Lung (tissue), 12 donors: Measurements from ENCODE around the gene AGR2. TPM values are rescaled to one million over a fixed set of nuclear protein-coding genes. Genes with fewer than 3 reads are reported as not detected.

ENCODE experiments used
- ATAC-seq: fragments of 200-7000 bp; cut with Tn5 transposase; one replicate; pipeline ENCODE4 v1.9.1; 2020; ENCODE audit warnings: moderate number of reproducible peaks; ENCODE audit not compliant: insufficient read depth, low FRiP score
- DNase-seq, 3 donors: peaks; one replicate each; pipeline ENCODE4 v3.0.0-alpha.2; 2013 to 2017
- H3K27ac ChIP-seq, 2 donors: one replicate each; pipeline ENCODE4 v1.5.1; 2013; ENCODE audit warnings: mild to moderate bottlenecking in 2 of 2, moderate library complexity in 2 of 2, control low read depth in 1 of 2, inconsistent platforms in 1 of 2, low read depth in 1 of 2, low read length in 1 of 2
- H3K27me3 ChIP-seq, 3 donors: one replicate each; pipeline ENCODE4 v1.5.1; 2013; ENCODE audit warnings: low read length in 2 of 3; ENCODE audit not compliant: control insufficient read depth in 3 of 3, insufficient read depth in 3 of 3
- H3K36me3 ChIP-seq, 4 donors: one replicate each; pipeline ENCODE4 v1.5.1; 2013; ENCODE audit warnings: low read length in 4 of 4, mild to moderate bottlenecking in 1 of 4, moderate library complexity in 1 of 4; ENCODE audit not compliant: control insufficient read depth in 4 of 4, insufficient read depth in 4 of 4
- H3K4me1 ChIP-seq, 5 donors: one replicate each; pipeline ENCODE4 v1.5.1; 2013; ENCODE audit warnings: low read length in 5 of 5, mild to moderate bottlenecking in 2 of 5, moderate library complexity in 1 of 5; ENCODE audit not compliant: control insufficient read depth in 5 of 5, insufficient read depth in 5 of 5
- H3K4me3 ChIP-seq: one replicate; pipeline ENCODE4 v1.5.1; 2013; ENCODE audit warnings: mild to moderate bottlenecking, control low read depth, moderate library complexity
- H3K9ac ChIP-seq, 2 donors: one replicate each; pipeline ENCODE4 v1.5.1; 2013; ENCODE audit warnings: low read length in 2 of 2, control low read depth in 1 of 2; ENCODE audit not compliant: insufficient read depth in 1 of 2
- H3K9me3 ChIP-seq, 4 donors: one replicate each; pipeline ENCODE4 v1.5.1; 2013; ENCODE audit warnings: low read length in 3 of 4, mild to moderate bottlenecking in 1 of 4, moderate library complexity in 1 of 4; ENCODE audit not compliant: control insufficient read depth in 4 of 4, insufficient read depth in 3 of 4
- CTCF ChIP-seq: IDR thresholded peaks from 2 replicates; pipeline ENCODE4 v1.5.1; 2012; ENCODE audit warnings: mild to moderate bottlenecking; ENCODE audit errors: control extremely low read depth, extremely low read depth
- WGBS, 2 donors: extraction: QIAGEN DNeasy Blood & Tissue Kit; methylation state at CpG; one replicate each; pipeline ENCODE4 v1.1.7; 2013; 5-methylcytosine and 5-hydroxymethylcytosine counted together
- polyA plus RNA-seq, 2 donors: library from polyadenylated mRNA; stranded (reverse); fragments of 200-250 nt; gene quantifications; one replicate each; pipeline ENCODE4 v1.2.1, GENCODE V29; 2013
- total RNA-seq, 2 donors: library from RNA; depleted of rRNA in 1 of 2; stranded (reverse); fragments of >200 nt in 1 of 2; gene quantifications; one replicate each; pipeline ENCODE4 v1.2.1, GENCODE V29; 2014 to 2021
- donor health status: control.
- donor health status: control.
- donor health status: Bipolar disorder and iron deficiency.
- donor health status: healthy.
- donor health status: DM: yes; HTN: yes; CAD: no.

The AGR2 gene
- total and polyA plus RNA-seq, 4 donors: 137 to 420 (median 290) TPM

GRCh38 chr7:16791905-16792698, 12.7 kb downstream of the AGR2 start:
- H3K36me3 ChIP-seq: no peaks in the 10 kb centered on the region
- 81 to 84% methylated on average over 5 of the region's 5 CpGs for WGBS, 2 donors
- H3K27me3 ChIP-seq: no peaks in the 10 kb centered on the region
- H3K9me3 ChIP-seq: no peaks in the 10 kb centered on the region
- H3K9ac ChIP-seq: no peak overlapping the region
- H3K4me1 ChIP-seq: no peaks in the 10 kb centered on the region
- ATAC-seq: no peak
- H3K27ac ChIP-seq: no peak overlapping the region
- no peak for DNase-seq
- no peak overlapping the region for H3K4me3 ChIP-seq
- TF ChIP-seq CTCF: no peak

DNA sequence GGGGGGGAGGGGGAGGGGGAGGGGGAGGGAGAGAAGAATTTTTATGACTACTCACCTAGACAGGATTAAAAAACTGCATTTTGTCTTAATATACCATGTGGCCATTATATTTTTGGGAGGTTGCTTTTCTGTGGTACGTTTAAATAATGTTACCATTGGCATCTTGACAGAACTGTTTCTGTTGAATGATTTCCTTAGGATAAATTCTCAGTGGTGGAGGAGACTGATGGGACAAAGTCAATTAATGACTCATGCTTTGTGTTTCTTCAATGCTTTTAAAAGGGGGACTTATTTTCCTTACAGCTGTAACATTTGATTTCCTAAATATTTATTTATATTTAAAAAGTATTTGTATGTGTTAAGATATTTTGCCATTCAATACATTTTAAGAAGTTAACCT, 13.7 kb downstream of the AGR2 start:
- ATAC-seq: no peak
- Histone ChIP-seq H3K4me1 (no peaks in the 10 kb centered on the region), H3K27me3 (no peaks in the 10 kb centered on the region), H3K27ac (no peak overlapping the region), H3K4me3 (no peak overlapping the region), H3K36me3 (no peaks in the 10 kb centered on the region), H3K9ac (no peak overlapping the region), H3K9me3 (no peaks in the 10 kb centered on the region)
- TF ChIP-seq CTCF: no peak
- WGBS, 2 donors: 56 to 60% methylated on average over 1 of the region's 1 CpG
- DNase-seq: no peak

DNA sequence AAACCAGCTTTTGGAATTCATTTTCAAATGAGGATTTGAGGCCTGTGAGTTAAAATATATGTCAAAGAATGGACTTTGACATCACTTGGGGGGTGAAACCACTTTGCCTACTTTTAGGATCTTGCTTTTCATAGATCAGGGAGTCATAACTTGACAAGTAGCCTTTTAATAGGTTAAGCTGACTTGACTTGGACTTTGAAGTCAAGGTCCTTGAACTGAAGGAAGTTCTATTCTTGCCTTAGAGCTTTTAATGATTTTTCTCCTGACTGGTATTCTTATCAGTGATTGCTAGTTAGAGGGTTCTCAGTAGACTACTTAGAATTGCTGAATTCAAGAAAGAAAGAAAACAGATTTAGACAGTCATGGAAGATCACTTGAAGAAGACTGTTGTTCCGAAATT, 17.7 kb downstream of the AGR2 start:
- H3K9me3 ChIP-seq: no peaks in the 10 kb centered on the region
- DNase-seq (no peak), ATAC-seq (no peak)
- H3K36me3 ChIP-seq: peaks cover 0 to 3% (median 0%) of the 10 kb centered on the region in 4 donors
- no peaks in the 10 kb centered on the region for H3K27me3 ChIP-seq
- no peak overlapping the region for H3K27ac ChIP-seq
- no peak overlapping the region for H3K9ac ChIP-seq
- no peak for TF ChIP-seq CTCF
- WGBS, 2 donors: 77 to 92% methylated on average over 1 of the region's 1 CpG
- H3K4me3 ChIP-seq: no peak overlapping the region
- peaks cover 0 to 4% (median 0%) of the 10 kb centered on the region in 5 donors for H3K4me1 ChIP-seq
